RCC 7860 (cell line): Measurements from ENCODE around the gene THADA.
"Not testable (repeated sequence)": the region's sequence is repeated elsewhere in the genome, so short reads cannot be mapped to it uniquely, and the experiment has no call there.

ENCODE experiments used
- DNase-seq: peaks from one replicate; pipeline ENCODE4 v3.0.0-alpha.2; 2015; ENCODE audit warnings: low spot score
- FAIRE-seq: peaks from 2 replicates; lab custom pipeline; 2012; peaks lifted over from hg19 to GRCh38; lab: Jason Lieb, UNC

Gene THADA

GRCh38 chr2:43605079-43605655, 9.3 kb upstream of the THADA start:
- FAIRE-seq (peak; percentile 34), DNase-seq (peak; percentile 27)

DNA sequence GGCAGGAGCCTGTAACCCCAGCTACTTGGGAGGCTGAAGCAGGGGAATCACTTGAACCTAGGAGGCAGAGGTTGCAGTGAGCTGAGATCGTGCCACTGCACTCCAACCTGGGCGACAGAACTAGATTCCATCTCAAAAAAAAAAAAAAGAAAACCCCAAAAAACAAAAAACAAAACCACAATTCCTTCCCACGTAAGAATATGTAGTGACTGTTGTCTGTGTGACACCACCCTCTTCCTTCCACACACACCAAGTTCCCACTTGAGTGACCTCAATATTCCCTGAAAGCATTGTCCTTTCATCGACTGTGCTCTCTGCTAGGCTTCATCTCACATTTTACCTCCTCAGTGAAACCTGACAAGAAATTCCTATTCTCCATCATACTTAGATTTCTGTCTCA, 8.8 kb upstream of the THADA start:
- FAIRE-seq (no peak), DNase-seq (no peak)

DNA sequence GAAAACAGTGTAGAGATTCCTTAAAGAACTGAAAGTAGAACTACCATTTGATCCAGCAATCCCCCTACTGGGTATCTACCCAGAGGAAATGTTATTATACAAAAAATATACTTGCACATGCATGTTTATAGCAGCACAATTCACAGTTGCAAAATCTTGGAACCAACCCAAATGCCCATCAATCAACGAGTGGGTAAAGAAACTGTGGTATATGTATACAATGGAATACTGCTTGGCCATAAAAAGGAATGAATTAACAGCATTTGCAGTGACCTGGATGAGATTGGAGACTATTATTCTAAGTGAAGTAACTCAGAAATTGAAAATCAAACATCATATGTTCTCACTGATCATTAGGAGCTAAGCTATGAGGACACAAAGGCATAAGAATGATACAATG, 4.8 kb upstream of the THADA start:
- DNase-seq, FAIRE-seq: not testable (repeated sequence)

DNA sequence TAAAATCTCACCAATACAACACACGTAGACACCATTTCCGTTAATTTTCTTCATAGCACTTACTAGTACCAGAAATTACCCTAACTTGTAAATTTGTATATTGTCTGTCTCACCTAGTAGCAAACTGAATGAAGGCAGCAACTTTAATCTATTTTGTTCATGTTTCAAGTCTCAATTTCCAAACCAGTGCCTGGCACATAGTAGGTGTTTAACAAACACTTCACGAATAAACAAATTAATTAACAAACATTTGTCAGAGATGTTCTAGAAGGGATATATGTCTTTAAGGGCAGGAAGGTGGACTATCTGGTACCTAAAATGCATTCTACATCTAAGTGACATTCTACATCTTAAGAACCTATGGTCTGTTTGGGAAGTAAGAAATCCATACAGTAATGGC, 963 bp downstream of the THADA start:
- FAIRE-seq (no peak), DNase-seq (no peak)

DNA sequence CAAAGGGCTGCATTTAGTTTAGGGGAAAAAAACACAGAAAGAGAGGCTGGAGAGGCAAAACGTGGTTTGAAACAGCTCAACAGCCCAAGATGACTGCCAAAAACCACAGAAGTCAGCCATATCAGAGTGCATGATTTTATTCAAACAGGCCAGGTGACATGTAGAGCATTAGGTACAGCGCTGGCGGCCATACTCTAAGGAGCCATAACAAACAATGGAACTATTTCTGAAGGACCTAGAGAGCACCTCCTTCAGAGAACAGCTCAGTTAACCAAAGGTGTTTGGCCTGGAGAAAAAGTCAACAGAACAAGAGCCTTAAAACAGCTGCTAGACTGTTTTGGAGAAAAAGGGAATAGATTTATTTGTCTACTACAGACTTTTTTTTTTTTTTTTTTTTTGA, 2.6 kb downstream of the THADA start:
- DNase-seq (no peak), FAIRE-seq (no peak)

DNA sequence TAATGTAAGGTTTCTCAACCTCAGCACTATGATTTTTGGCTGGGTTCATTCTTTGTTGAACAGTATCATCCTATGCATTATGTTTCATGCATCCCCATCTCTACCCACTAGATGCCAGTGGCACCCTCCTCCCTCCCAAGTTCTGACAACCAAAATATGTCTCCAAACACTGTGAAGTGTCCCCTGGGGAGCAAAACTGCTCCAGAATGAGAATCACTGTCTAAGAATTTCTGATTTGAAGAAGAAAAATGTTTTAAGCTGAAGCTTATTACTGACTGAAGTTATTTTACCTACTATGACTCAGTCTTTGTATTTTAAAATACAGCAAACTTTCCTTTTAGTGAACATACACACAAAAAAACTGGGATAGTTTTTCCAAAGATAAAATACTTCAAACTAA, 3.4 kb downstream of the THADA start:
- DNase-seq (no peak), FAIRE-seq (no peak)

- DNase-seq, result no peak
- peak; percentile 28 for FAIRE-seq
These were observed 10.1 kb downstream of the THADA start for GRCh38 chr2:43585708-43586107.

GRCh38 chr2:43579275-43579981, 16.4 kb downstream of the THADA start:
- no peak for DNase-seq
- FAIRE-seq, result no peak

DNA sequence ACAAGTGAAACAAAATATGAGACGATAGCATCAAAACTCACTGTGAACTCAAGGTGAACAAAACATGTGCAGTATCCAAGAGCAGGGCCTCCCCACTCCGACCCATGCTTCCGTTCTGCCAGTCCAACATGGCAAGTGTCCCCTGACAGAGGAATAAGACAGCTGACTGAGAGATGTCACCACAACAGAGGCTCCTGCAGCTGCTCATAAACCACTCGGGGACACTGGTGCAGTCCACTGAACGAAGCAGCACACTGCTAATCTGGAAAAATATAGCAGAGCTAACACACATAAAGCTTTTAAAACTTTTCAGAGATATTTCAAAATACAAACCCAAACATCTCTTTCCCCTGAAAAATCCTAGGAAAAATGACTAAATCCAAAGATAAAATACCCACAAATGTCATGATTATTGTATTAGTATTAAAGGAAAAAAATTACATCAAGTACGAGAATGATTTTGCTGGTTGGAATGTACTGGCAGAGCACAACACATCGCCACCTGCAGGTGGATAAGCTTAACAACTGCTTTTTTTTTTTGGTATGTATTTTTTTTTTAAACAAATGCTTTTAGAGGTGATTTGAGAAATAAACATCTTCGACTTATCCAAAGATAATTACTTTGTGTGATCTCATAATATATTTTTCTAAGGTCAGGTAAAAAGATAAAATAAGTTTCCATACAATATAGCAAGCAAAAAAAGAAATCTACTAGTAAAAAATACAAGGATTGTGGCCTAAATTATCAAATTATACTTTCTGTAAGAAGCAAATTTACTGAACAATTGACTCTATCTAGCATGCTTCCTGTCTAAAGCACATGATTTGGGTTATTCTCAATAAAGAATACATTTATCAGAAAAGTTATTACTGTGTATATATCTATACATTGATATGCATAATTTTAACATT, 18.6 kb downstream of the THADA start:
- FAIRE-seq (peak; percentile 85), DNase-seq (peak; percentile 61)

DNA sequence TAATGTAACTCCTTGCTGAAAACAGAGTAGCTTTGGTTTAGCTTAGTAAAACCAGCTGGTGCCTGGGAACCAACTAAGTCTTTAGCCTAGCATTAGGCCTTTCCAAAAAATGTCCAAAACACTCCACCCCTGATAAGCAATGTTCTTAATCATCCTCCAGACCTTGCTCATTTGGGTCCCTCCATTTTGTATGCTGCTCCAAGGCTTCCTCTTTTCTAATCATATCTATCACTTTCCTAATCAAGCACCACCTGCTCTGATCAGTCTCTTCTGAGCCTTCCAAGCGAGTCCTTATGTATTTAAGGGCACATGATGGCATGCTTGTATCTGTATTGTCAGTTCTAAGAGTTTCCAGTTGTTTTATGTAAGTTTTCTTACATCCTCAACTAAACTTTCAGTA, 23.6 kb downstream of the THADA start:
- FAIRE-seq (no peak), DNase-seq (no peak)

DNA sequence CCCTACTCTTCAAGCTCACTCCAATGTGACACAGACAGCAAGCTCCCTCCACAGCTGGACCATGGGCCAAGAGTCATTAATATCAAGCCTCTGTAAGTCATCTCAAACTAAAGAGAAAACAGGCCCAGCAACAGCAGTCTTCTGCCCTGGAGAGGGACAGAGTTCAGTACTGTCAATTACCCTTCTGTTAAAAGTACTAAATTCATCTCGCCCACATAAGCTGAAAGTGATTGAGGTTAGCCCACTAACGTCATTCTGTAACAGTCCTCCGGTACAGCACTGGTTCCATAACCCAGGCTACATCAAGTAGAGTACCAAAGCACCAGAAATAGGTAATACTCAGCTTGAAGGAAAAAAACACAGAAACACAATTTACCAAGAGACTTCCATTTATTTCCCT, 25.9 kb downstream of the THADA start:
- FAIRE-seq (no peak), DNase-seq (no peak)

DNA sequence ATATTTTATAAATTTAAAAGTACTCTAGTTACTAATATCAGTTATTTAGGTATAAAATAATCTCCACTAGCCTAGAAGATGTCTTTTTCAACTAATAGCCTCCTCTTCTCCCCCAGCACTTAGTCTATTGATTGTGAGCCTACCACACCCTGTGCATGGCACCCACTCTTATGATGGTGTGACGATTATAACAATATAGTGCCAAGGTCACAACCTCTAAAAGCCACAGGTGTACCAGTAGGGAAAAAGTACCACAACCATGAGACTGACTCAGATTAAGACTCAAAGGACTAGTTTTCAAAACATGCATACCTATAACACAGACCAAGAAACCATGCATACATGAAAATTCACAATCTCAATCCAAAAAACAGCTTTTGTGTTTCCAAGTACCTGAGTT, 27.6 kb downstream of the THADA start:
- DNase-seq, result no peak
- no peak for FAIRE-seq

DNA sequence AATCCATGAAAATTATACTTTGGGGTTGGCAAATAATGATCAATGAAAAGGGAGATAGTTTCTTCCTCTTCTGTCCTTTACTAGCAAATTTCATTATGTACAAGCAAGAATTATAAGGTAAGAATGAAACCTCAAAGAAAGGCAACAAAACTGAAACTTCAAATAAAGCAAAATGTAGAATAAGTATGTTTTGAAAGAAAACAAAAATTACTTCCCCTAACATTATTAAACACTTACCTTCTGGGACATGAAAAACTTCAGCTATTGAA, 29.4 kb downstream of the THADA start:
- DNase-seq, result no peak
- FAIRE-seq, result no peak

DNA sequence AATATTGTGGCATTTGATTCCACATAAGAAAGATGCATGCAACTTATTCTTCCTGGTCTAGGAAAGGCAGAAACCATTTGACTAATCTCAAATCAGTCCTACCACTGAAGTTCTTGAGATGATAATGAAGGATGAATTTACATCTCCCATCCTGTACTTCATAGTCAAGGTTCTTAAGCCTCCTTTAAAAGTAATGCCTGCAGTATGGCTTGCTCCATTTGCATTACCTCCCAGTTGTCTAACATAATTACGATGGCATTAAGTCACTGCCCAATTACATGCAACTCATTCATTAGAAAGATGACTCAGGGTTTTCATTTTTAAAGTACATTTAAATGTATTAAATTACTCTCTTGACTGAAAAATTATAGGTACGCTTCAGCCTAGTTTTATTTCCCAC, 32.2 kb downstream of the THADA start:
- FAIRE-seq, result no peak
- DNase-seq, result no peak

GRCh38 chr2:43560231-43560547, 35.6 kb downstream of the THADA start:
- FAIRE-seq, result no peak
- DNase-seq, result no peak

DNA sequence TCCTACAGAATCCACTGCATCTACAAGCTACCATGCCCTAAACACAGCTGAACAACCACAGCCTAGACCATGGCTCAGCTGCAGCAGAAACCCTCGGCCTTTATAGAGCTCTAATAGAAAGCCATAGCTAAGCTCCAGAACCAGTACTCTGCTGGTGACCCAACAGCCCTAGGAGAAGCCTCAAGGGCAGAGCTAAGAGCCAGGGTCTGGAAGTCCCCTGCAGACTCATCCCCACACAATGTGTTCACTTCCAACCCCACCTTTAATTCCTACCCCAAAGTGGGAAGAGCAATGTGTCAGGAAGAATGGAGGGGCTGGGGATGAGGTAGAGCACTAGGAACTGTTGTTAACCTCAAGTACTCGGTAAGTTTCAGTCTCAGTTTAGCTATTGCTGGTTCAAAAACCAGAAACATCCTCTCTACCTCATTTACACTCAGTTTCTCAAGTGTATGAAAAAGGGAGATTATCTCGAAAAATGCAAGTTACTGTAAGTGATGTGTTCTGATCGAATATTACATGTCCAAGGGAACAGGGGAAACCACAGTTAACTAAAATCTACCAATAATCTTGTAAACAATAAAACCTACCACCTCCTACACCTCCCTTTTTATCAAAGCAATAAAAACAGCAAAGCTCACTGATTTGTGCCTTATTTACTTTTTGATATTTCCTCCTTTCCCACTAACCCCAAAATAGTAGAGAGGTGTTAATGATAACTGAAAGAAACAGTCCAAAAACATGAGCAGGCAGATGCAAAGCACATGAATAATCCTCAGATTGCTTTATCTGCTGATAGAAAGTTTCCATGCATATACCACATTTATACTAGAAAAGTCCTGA, 36.2 kb downstream of the THADA start:
- FAIRE-seq, result no peak

GRCh38 chr2:43557196-43557595, 38.6 kb downstream of the THADA start:
- DNase-seq (no peak), FAIRE-seq (no peak)

More for the DNA sequence above, 36.2 kb downstream of the THADA start:
- no peak for DNase-seq

DNA sequence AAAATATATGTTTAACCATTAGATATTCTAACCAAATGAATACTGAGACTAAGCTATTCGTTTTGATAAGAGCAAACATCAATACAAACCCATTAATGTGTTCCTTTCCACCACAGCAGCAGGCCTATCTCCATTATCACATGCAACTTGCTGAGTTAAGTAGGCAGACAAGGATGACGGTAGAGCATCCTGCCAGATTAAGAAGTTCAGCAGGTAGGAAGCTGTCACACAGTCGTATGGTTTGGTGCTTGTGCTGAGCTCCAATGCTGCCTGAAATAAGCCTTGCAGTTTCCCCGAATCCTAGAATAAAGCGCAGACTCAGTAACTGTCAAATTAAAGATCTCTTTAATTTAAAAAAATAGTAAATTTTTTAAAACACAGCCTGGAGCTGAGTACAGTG, 39.6 kb downstream of the THADA start:
- FAIRE-seq (no peak), DNase-seq (no peak)

GRCh38 chr2:43553341-43553855, 42.4 kb downstream of the THADA start:
- FAIRE-seq, result no peak
- DNase-seq, result no peak

- DNase-seq, result no peak
- FAIRE-seq, result no peak
These were observed 43.8 kb downstream of the THADA start for GRCh38 chr2:43551990-43552389.

DNA sequence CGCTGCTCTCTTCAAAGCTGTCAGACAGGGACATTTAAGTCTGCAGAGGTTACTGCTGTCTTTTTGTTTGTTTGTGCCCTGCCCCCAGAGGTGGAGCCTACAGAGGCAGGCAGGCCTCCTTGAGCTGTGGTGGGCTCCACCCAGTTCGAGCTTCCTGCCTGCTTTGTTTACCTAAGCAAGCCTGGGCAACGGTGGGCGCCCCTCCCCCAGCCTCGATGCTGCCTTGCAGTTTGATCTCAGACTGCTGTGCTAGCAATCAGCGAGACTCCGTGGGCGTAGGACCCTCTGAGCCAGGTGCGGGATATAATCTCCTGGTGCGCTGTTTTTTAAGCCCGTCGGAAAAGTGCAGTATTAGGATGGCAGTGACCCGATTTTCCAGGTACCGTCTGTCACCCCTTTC, 47.5 kb downstream of the THADA start:
- not testable (repeated sequence) for FAIRE-seq, DNase-seq
